Stimulated activated CD4-positive, alpha-beta T cell treated with anti-CD3 and anti-CD28 coated beads, Interleukin-15, amount 100 ng/mL, for 24 hours (primary cell): Measurements from ENCODE around the gene CDK8.
"Not testable (repeated sequence)": the region's sequence is repeated elsewhere in the genome, so short reads cannot be mapped to it uniquely, and the experiment has no call there.

Source experiments
- DNase-seq: peaks from one replicate; pipeline ENCODE4 v3.0.0-alpha.2; 2020

CDK8 gene

DNA sequence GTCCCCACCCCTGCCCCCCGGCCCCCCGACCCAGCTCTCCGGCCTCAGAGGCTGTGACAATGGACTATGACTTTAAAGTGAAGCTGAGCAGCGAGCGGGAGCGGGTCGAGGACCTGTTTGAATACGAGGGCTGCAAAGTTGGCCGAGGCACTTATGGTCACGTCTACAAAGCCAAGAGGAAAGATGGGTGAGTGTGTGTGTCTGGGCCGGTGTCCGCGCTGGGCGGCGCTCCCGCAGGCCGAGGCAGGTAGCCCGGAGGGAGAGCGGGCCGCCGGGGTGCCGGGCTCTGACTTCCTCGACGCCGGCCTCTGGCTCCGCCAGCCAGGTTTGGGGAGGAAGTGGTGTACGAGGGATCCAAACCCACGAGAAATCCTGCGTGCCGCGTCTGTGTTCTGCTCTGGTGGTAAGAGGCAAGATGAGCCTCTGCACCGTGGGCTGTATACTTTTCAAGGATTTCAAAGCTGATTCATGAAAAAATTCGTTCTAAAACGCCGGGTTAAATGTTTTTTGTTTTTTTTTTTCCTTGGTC is 718 bp downstream of the CDK8 start:
- peak; percentile 64 for DNase-seq

DNA sequence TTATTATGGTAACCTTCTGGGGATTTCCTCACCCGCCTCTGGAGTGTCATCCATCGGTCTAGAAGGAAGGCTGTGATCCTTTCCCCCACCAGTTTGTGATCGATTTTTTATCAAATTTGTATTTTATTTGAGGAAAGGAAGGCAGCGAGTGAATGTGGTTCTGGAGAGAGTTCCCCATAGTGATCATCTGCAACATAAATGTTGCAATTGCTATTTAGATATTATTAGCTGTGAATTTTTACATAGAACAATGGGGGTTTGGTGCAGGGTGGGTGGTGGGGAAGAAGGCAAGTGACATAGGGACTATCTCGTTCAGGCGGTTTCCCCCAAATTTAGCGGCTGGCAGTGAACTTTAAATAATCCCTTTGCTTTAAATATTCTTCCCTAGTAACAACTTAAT is 1.2 kb downstream of the CDK8 start:
- DNase-seq = no peak

DNA sequence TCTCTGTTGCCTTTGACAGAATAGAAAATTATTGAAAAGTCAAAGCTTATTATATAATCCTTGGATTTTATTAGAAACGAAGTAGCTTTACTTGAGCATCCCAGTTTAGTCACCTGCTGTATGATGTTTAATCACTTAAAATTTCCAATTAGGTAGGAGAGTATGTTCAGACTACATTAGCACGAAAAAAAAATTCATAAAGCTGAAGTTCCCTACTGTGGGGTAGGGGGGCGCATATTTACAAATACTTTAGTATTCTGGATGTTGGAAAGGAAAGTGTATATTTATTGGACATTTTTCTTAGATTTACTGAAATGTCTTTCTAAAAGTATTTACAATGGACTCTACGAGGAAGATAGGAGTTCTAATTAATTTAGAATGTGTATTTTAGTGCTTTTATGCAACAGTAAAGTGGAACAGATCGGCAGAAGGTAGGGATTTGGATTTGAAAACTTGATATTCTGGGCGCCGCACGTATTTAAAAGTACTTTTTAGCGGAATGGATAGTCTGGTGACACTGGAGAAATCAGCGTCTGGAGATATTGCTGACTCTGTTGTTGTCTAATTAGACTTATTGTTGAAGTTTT is 1.9 kb downstream of the CDK8 start:
- no peak for DNase-seq

DNA sequence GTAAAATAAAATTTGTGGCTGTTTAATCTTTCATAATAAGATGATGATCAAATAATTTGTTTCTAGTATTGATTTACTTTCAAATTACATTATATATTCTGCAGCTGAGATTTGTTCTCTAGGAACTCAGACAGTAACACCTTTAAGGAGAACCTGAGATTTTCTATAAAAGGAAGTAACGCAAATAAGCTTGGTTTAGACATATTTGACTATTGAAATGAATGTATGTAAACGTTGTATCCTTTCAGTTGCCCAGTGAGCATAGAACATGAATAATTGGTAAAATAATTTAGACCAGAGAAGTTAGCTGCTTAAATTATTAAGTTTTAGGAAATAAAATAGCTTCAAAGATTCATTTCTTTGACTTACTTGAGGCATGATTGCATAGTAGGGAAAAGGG is 3.1 kb downstream of the CDK8 start:
- DNase-seq = no peak

DNA sequence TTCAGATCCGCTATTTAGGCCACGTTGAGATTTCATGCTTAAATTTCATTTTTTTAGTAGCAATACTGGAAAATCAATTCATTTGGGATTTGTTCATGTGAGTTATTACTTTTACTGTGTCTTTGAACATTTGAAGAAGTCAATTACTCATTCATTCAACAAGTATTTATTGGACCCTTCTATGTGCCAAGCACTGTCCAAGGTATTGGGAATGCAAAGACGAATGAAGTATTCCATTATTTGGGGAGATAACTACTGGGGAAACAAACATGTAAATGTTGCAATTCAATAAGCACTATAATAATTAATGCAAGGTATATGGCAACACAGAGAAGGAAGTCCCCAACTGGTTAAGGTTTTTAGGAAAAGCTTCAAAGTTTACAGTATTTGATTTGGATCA is 5.7 kb downstream of the CDK8 start:
- DNase-seq = no peak

DNA sequence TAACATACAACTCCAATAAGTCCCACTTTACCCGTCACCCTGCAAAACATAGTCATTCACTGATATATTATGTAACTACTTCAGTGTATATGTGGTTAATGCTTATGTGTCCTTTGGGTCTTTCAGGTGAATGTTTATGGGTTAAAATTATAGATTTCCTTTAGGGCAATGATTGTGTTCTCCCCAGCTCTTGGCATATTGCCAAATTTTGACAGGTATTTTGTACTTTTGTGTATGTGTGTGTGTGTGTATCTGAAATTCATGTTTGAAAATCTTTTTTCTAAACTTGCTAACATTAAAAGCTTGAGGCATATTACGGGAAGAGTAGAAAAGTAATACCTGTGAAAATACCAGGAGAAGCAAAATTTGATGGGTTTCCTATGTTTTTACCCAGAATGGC is 8.2 kb downstream of the CDK8 start:
- no peak for DNase-seq

DNA sequence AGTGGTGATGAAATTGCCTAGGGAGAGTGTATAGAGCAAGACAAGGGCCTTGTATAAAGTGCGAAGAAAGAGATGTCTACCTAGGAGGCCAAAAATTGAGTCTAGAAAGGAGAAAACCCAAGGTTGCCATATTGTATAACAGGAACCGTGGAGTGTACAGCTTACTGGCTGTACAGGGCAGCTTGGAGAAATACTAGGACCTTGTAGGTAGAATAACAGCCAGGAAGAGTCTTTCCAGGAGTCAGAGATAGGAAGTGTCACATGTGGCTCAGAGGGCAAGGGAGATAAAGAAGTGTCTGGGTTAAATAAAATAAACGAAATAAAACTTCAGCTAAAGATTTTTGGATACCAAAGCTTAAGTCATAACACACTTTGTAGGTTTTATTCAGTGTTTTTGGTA is 12.4 kb downstream of the CDK8 start:
- no peak for DNase-seq

DNA sequence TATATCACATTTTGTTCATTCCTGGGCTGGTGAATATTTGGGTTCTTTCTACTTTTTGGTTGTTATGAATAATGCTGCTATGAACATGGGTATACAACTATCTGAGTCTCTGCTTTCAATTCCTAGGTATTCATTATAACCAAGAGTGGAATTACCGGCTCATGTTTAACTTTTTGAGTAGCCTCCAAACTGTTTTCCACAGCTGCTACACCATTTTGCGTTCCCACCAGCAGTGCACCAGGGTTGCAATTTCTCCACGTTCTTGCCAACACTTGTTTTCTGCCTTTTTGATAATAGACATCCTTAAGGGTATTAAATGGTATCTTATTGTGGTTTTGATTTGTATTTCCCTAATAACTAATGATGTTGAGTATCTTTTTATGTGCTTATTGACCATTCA is 16.8 kb downstream of the CDK8 start:
- DNase-seq = no peak

DNA sequence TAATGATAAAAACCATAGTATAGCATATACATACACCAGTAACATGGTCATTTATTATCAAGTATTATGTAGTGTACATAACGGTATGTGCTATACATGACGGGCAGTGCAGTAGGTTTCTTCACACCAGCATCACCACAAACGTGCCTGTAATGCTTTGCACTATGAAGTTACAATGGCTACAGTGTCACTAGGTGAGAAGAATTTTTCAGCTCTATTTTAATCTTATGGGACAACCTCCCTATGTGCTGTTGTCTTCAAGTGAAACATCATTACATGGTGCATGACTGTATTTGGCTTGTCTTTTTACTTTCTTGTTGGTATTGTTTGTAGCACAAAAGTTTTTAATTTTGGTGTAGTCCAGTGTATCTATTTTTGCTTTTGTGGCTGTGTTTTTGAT is 18.7 kb downstream of the CDK8 start:
- no peak for DNase-seq

DNA sequence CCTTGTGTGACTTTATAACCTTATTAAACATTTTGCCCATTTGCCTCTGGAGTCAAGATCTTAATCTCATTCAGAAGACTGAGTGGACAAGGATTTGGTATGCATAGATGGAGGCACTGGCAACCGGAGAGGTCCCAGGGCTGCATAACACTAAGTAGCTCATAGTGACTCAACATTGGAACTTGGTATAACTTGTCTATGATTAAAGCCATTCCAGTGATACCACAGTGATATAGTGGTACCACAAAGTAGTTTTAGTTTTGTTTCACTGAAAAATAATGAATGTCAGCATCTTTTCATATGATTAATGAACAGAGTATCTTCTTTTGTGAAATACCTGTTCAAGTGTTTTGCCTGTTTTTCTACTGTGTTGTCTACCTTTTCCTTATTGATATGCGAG is 26.4 kb downstream of the CDK8 start:
- DNase-seq = no peak

DNA sequence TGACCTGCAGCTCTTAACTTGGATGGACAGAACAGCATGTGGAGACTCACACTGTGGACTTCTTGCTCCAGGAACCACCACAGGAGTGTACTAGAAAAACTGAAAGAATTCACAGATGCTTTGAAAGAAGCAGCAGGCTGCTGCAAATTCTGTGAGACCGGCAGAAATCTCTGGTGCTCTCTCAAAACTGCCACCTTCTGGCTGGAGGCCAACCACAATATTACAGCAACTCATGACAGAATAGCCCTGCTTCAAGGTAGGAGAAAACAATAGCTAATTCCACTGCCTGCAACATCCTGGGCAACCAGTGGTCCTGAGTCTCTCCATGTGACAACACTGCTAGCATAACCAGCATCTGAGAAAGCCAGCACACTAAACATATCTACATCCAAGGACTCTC is 26.9 kb downstream of the CDK8 start:
- DNase-seq = no peak

DNA sequence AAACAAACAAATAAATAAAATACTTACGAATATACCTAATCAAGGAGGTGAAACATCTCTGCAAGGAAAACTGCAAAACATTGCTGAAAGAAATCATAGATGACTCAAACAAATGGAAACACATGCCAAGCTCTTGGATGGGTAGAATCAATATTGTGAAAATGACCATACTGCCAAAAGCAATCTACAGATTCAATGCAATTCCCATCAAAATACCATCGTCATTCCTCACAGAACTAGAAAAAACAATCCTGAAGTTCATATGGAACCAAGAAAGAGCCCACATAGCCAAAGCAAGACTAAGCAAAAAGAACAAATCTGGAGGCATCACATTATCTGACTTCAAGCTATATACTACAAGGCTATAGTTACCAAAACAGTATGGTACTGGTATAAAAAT is 32.0 kb downstream of the CDK8 start:
- DNase-seq = not testable (repeated sequence)

DNA sequence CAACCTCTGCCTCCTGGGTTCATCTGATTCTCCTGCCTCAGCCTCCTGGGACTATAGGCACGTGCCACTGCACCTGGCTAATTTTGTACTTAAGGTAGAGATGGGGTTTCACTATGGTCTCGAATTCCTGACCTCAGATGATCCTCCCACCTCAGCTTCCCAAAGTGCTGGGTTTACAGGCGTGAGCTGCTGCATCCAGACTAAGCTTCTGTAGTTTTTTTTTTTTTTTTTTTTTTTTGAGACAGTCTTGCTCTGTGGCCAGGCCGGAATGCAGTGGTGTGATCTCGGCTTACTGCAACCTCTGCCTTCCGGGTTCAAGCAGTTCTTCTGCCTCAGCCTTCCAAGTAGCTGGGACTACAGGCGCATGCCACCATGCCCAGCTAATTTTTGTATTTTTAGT is 34.9 kb downstream of the CDK8 start:
- not testable (repeated sequence) for DNase-seq

DNA sequence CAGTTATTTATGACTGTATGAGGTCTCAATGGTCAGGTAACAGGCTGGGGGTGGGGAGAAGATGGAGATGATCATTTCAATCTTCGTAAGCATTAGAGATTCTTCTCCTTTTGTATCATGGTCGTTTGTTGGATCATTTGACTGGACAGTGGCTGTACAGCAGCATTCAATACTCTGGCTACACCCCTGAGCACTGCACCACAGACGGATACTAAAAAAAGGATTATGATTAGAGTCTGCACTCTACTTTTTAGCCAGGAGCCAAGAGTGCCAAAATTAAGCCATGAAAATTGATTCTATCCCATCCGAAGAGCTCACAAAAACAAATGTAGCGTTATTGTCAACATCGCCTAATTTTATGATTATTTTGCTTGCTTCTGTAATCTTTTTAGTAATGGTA is 41.9 kb downstream of the CDK8 start:
- no peak for DNase-seq

DNA sequence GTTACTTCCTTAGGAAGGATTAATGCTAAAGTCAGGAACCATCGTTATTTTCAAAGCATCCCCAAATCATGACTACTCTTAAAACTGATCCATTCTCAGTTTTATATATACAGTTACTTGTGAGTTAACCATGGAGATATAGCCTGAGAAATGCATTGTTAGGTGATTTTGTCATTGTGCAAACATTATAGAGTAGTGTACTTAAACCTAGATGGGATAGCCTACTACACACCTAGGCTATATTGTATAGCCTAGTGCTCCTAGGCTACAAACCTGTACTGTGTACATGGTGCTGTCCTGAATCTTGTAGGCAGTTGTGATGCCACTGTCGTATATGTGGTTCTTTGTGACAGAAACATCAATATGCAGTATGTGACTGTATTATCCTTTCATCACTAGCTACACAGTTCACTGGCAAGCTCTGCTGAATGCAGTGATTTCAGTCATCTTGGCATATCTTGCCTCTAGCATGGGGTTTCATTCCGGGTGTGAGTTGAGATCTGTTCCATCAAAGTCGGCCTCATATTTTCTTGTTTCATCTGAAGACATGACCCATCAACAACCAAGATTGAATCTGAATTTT is 45.3 kb downstream of the CDK8 start:
- no peak for DNase-seq

DNA sequence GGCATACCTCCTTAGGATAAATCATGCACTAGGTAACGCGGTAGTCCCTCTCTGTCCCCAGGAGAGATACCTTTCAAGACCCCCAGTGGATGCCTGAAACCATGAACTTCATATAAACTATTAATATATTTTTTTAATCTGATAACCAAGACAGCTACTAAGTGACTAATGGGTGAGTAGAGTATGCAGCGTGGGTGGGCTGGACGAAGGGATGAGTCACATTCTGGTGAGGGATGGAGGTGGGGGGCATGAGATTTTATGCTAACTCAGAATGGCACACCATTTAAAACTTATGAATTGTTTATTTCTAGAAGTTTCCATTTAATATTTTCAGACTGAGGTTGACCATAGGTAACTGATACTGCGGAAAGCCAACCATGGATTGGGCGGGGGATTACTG is 46.2 kb downstream of the CDK8 start:
- DNase-seq = peak; percentile 26

DNA sequence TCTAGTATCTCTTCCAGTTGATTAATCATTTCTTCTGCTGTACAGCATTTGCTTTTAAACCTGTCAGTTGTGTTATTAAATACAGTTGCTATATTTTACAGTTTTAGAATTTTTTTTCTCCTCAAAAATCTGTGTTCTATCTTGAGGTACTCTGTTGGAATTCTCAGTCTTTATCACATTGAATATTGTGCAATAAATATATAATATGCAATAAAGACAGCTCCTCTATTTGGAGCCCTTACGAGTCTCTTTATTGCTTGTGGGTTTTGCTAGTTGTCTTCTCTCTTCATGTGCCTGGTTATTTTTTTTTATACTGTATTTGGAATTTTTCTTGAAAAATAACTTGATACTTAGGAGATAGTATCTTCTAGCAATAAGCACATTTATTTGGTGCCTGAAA is 51.7 kb downstream of the CDK8 start:
- DNase-seq = no peak

DNA sequence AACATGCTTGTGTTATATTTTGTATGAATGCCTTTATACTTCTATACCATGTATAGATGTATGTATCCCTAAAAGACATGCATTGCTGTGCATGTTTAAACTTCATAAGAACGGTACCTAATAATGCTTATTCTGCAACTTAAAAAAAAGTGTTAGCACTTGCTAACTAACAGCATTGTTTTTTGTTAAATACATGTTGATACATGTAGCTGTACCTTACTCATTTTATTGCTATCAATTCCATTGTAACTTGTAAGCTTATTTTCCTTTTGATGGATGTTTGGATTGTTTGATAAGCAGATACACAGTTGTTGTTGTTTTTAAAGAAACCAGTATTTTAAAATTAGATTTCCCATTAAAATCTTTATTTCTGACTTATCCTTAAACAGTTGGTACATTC is 53.8 kb downstream of the CDK8 start:
- DNase-seq = no peak

DNA sequence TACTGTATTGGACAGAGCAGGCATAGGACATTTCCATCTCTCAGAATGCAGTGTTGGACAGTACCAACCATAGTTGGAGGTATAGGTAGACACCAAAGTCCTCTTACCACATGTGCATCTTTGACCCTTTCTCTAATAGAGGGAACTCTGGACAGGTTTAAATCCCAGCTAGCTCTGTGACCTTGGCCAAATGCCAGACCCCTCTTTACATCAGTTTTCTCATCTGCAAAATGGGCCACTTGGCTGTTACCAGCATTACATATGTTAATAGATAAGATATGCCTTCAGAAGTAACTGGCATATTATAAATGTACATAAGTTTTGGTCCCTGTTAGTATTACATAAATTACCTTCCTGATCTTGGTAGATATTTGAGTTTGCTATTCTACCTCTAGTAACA is 54.3 kb downstream of the CDK8 start:
- DNase-seq = no peak

DNA sequence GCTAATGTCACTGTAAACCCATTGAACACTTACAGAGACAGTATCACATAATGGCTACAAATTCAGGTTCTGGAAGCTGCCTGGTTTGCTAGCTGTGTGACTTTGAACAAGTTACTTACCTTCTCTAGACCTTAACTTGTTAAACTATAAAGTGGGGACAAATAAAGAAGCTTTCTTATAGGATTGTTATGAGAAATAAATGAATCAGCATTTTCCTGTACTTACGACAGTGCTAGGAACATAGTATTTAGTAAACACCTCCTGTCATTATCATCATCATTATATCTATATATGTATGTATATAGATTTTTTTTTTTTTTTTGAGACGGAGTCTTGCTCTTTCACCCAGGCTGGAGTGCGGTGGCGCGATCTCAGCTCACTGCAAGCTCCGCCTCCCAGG is 54.9 kb downstream of the CDK8 start:
- DNase-seq = no peak

DNA sequence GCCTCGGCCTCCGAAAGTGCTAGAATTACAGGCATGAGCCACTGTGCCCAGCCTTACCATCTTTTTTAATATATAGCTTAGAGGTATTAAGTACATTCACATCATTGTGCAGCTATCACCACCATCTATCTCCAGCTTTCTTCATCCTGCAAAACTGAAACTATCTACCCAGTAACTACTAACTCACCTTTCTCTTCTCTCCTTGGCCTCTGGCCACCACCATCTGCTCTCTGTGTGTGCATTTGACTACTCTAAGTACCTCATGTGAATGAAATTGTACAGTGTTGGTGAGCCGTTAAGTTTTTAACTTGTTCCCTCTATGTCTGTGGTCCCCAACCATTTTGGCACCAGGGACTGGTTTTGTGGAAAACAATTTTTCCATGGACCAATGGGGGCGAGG is 56.1 kb downstream of the CDK8 start:
- DNase-seq = no peak

DNA sequence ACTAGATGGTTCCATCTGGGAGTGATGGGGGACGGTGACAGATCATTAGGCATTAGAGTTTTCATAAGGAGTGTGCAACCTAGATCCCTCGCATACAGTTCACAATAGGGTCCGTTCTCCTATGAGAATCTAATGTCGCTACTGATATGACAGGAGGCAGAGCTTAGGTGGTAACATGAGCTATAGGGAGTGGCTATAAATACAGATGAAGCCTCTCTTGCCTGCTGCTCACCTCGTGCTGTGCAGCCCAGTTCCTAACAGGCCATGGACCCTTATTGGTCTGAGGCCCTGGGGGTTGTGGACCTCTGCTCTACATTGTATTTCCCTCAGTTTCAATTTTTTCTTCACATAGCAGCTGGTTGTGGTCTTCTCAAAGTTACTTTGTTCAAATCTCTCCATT is 56.5 kb downstream of the CDK8 start:
- no peak for DNase-seq

DNA sequence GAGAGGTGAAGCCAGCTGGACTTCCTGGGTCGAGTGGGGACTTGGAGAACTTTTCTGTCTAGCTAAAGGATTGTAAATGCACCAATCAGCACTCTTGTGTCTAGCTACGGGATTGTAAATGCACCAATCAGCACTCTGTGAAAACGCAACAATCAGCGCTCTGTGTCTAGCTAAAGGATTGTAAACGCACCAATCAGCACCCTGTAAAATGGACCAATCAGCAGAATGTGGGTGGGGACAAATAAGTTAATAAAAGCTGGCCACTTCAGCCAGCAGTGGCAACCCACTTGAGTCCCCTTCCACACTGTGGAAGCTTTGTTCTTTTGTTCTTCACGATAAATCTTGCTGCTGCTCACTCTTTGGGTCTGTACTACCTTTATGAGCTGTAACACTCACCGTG is 58.1 kb downstream of the CDK8 start:
- DNase-seq = not testable (repeated sequence)

DNA sequence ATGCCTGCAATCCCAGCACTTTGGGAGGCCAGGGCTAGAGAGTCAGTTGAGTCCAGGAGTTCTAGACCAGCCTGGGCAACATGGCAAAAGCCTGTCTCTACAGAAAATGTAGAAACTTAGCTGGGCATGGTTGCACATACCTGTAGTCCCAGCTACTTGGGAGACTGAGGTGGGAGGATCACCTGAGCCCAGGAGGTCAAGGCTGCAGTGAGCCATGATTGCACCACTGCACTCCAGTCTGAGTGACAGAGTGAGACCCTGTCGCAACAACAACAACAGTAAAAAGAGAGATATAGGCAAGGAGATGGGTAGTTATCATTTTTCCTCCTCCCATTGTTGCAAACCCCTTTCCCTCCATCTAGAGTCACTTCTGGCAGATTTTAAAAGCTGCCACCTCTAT is 62.2 kb downstream of the CDK8 start:
- not testable (repeated sequence) for DNase-seq

DNA sequence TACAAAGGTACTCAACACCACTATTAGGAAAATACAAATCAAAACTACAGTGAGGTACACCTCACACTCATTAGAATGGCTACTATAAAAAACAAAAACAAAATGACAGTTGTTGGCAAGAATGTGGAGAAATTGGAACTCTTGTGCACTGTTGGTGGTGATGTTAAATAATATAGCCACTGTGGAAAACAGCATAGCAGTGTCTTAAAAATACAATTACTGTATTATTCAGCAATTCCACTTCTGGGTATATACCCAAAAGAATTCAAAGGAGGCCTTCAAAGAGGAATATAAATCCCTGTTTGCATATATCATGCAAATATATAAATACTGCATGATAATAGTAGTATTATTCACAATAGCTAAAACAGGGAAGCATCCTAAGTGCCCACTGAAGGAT is 66.8 kb downstream of the CDK8 start:
- no peak for DNase-seq
